Iris pigment epithelial cell (primary cell): Measurements from ENCODE around the gene GRID1.
A peak's percentile ranks its signal among the peaks of the same experiment; 100 is the strongest.

ENCODE experiments used
- DNase-seq: peaks from one replicate; pipeline ENCODE4 v3.0.0-alpha.2; 2011; ENCODE audit warnings: low read depth

Gene GRID1

DNA sequence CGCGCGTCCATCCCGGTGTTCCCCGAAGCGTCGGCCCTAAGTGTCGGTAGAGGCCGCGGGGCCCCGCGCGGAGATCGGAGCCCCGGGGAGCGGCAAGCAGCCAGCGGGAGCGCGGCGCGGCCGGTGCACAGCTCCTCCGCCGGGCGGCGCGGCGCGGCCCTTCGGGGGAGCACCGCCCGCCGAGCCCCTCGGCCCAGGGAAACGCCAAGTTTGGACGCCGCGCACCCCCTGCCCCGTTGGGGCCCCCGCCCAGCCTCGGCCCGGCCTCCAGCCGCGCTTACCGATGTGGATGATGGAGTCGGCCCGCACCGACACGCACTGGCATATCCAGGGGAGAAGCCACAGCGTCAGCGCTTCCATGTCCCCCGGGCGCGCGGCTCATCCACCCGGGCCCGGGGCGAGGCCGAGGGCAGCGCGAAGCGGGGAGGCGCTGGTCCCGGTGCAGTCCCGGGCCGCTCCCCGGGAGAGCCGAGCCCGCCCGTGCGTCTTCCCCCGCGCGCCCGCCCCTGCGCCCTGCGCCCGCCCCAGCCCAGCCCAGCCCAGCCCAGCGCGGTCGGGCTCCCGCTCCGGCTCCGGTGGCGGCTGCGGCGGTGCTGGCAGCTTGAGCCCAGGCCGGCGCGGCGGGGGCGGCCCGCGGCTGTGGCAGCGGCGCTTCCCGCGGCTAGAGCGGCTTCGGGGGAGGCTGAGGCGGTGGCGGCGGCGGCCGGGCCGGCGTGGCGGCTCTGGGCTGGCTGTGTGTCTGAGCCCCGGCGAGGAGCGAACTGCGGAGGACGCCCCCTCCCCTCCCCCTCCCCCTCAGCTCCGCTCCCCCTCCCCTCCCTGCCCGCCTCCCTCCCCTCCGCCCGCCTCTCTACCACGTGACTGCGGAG is at the start of gene GRID1:
Gene GRID1 (minus strand): TSS at position 763 of the 869 bp plus-strand sequence.
- DNase-seq: peak; percentile 14

DNA sequence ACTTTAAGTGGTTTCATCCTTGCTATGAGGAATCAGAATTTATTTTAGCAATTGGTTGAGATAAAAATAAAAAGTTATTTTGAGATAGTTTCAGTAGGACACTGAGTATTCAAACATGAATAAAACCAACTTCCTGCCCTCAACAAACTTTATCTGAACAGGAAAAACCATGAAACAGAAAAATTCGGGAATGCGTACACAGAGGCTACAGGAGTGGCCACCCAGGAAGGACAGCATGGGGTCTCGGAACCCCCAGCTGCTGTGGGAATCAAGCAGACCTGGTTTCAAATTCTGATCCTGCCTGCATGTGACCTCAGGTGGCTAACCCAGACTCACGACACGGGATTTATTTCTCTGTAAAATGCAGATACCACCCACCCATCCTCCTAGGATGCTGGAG is 49.0 kb upstream of the GRID1 start:
- DNase-seq: no peak

DNA sequence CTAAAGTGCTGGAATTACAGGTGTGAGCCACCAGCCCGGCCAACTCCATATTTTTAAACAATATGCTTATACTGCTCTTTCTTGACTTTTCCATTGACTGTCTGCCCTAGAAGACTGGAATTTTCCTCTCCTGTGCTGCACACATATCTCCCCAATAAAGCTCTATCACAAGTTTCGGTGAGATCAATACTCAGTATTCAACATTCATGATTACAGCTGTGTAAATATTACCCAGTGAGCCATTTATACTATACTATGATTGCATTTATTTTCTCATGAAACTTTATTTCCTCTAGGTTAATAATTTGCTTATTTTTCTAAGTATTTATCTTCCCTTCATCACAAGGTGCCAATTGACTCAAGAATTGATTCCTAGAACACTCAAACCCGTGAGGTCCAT is 48.5 kb upstream of the GRID1 start:
- DNase-seq: no peak

DNA sequence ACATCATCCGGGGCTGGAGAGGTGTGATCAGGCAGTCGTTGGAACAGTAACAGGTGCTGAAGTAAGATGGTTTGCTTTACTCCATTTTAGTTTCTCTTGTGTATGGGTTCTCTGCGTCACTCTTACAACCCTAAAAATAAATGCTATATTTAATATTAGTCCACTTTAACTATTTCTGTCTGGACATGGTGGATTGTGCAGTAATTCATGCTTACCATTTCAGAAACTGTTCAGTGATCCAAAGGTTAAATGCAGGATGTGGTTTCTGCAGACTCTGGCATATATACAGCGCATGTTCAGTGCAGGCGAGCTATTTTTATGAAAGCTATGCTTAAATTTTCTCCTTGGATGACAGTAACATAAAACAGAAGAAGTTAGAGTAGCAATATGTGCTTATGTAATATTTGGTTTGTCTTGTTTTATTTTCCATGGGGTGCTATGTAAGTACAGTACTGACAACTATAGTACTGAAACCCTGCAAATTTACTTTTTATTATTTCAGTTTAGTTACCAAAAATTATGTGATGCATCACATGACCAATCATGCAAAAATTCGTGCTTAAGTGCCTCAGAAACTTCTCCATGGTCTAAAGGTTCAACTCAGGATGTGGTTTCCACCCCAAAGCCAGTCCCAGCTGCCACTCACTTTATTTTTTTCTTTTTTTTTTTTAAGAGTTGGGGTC is 46.6 kb upstream of the GRID1 start:
- DNase-seq: peak; percentile 73

DNA sequence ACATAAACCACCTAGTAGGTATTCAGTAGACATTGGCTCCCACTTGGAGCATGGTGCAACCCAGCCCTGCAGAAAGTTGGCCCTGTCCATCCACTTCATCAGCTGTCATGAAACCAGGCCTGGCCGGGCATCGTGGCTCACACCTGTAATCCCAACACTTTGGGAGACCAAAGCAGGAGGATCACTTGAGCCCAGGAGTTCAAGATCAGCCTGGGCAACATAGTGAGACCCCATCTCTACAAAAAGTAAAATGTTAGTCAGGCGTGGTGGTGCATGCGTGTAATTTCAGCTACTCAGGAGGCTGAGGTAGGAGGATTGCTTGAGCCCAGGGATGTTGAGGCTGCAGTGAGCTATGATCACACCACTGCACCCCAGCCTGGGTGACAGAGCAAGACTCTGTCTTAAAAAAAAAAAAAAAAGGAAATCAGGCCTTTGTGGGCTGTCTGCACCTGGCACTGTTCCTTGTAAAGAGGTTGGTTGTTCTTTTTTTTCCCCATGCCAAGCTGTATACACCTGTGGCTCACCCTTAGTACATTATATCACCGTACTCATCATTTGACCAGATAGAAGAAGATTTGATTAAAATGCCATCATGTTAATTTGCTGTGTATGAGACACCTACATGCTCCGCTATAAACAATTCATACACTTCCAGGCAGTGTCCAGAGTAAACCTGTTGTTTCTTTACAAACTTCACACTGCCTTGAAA is 45.4 kb upstream of the GRID1 start:
- no peak for DNase-seq

DNA sequence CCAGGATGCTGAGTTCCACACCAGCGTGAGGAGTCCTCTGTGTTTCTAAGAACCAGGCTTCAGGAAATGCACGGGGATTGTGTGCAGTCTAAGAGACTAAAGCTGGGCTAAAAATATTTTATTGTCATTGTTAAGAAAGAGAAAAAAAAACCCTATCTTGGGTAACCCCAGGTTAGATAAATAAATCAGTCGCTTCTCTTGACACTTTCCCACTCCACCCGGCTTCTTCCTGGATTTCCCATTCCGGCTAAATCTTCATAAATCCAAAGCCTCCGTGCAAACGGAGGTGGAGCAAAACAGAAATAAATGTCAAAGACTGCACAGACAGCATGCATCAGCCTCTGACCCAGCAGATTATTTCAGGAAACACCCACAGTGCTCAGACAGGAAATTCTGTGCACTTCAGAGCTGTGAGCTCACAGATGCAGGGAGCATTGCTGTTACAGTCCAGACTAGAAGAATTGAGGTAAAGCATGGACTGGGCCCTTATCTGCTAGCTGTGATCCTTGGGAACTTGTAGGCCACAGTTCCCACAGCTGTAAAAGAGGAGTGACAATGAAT is 44.8 kb upstream of the GRID1 start:
- DNase-seq: peak; percentile 94

DNA sequence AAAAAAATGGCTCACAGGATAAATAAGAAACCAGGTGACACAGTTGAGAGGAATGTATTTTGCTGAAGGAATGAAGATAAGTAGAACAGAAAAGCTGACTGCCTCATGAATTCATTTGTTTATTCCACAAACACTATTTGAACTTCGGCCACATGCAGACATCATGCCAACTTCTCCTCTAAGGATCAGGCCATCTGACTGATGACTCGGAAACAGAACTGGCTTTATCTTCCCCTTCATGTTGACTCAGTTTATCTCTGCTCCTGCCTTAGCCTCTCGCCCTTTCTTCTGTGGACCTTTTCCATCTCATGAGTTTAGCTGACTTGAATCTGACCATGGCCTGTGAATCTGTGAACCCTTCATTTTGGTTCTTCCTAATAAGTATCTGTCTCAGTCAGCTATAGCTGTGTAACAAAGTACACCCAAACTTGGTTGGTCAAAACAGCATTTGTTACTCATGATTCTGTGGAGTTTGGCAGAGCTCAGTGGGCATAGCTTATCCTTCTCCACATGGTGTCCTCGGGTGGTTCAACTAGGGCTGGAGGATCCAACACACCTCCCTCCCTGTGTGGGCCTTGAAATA is 44.0 kb upstream of the GRID1 start:
- DNase-seq: peak; percentile 95

DNA sequence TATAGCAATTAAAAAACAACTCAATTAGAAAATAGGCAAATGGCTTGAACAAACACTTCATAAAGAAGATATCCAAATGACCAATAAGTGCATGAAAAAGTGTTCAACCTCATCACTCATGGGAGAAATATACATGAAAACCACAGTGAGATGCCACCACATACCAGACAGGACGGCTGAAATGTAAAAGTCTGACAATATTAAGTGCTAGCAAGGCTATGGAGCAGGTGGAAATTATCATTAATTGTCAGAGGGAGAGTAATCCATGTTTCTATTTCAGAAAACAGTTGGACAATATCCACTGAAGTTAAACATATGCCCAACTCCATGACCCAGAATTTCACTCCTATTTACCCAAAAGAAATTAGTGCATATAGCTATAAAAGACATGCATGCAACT is 42.6 kb upstream of the GRID1 start:
- DNase-seq: no peak

DNA sequence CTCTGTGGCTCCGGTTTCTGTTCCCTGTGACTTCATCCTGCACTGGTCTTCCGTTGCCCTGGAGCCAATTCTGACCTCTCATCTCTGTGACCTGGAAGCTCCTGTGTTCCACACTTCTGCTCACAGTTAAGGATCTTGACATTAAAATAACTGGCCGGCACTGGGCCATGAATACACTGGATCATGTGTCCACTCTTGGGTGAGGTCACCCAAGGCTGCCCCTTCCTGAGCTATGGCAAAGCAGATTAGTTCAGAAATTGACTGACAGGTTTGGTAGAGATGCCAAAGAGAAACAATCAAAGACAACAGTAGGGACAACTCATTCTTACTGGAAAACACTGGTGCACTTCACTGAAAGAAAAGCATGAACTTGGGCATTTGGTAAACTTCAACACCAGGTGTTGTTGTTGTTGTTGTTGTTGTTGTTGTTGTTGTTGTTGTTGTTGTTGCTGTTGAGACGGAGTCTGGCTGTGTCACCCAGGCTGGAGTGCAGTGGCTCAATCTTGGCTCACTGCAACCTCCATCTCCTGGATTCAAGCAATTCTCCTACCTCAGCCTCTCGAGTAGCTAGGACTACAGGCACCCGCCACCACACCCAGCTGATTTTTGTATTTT is 36.7 kb upstream of the GRID1 start:
- DNase-seq: no peak

DNA sequence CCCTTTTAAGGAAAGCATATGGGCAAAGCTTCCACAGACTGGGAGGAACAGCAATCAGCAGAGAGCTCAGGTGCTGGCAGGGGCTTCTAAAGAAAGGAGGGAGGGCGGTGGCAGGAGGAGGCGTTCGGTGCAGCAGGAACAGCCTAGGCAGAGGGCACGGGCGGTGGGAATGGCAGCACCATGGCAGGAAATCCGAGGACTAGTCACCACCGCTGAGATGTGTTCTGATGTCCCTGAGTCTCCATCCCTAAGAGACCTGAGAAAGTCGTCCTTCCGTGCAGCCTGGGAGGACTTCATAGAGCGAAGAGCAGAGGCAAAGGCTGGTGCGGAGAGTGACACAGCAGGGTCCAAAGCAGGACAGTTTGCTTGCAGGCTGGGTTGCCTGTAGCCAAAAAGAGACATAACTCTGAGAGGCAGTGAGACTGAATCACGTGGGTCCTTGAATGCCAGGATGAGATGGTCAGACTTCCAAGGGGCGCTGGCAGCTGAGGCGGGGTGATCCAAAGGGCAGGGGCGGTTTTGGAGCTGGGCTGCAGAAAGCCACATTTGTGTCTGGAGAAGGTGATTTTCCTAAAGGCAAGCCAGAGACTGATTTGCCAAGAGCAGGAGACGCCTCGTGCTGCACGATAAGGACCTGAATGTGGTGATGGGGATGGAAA is 35.8 kb upstream of the GRID1 start:
- DNase-seq: peak; percentile 29

DNA sequence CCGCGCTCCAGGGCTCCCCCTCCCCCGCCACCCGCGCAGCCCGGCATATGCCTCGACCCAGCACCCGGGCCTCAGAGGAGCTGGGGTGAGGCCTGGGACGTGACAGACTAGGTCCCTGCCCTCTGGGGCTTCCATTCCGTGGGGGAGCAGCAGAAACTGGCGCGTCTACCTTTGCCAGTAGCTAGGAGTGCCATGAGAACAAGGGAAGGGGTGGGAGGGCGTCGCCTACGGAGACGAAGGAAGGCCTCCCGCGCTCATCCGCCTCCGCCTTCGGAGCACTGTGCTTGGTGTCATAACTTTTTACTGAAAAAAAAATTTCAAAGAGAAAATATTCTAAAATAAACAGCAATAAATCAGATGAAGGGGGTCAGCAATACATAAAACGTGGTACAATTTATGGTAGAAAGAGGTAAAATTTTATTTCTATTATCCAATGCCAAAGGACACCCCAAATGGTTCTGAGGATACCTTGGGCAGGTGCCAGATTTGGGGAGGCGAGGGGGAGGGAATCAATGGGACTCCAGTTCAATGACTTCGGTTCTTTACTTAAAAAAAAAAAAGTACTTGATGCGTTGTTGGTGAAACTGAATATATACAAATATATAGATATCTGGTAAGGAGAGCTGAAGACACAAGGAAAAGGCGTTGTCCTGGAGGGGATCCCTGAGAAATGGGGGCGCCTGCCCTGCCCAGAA is 35.1 kb upstream of the GRID1 start:
- DNase-seq: peak; percentile 39

DNA sequence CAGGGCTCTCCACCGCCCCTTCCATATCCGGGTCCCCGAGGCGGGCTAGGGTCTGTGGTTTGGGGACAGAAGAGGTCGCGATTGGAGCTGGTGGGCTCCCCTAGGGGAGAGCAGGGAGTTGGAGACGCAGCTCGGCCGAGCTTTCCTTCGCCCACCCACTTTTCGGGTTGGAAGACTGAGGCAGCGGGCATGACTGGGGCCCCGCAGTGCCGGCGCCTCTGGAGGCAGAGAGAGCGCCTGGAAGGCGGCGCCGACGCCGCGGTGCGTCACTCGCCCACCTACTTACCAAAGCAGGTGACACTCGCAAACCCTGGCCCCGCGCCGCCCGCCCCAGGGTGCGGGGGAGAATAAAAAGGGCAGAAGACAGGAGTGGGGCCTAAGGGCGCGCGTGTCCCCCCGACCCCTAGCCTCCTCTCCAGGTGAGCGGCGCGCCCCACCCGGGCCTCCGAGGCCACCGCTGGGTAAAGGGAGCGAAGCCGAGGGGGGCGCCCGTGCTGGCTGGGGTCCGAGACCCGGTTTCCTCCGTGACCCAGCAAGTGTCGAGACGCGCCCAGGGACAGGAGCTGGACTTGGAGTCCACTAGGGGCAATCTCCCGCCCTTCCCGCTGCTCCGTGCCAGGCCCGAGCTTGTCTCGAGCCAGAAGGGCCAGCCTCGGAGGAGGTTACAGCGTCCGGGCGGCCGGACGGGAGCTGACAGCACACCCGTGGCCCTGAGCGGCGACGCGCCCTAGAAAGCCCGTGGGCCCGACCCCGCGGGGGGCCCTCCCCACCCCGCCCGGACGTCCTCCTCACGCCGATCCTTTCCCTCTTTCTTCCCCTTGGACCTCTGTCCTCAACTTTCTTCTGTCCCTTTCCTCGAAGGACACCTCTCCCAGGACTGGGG is 34.4 kb upstream of the GRID1 start:
- peak; percentile 31 for DNase-seq

DNA sequence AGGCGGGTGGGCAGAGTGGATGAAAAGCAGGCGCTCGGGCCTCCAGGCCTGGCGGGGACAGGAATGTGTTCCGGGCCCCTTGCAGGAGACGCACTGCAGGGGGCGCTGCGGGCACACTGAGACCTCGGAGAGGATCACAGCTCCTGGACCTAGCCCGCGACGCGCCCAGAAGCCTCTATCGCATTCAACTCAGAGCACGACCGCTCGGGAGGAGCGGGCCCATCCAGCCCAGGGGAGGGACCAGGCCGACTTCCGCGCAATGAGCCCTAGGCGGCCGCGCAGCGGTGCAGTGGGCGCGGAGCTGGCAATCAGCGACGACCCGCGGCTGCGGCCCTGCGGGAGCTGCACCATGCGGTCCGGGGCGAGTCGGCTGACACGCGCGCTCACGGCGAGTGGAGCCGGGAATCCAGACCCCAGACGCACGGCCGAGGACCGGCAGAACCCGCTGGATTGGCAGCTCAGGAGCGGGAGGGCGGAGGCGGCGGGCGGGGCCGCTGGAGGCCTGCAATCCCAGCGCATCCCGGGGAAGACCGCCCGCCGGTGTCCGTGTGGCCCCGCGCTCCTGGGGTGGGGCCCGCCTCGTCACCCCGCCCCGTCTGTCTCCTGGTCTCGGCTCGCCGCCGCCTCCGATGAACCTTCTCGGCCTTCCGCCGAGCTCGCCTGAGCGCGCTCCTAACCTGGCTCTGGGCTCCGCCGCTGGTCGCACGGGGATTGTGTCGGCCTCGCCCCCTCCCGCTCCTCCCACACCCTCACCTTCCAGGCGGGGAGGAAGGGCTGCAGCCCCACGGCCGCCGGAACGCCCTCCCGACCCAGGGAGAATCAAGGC is 33.5 kb upstream of the GRID1 start:
- peak; percentile 97 for DNase-seq

DNA sequence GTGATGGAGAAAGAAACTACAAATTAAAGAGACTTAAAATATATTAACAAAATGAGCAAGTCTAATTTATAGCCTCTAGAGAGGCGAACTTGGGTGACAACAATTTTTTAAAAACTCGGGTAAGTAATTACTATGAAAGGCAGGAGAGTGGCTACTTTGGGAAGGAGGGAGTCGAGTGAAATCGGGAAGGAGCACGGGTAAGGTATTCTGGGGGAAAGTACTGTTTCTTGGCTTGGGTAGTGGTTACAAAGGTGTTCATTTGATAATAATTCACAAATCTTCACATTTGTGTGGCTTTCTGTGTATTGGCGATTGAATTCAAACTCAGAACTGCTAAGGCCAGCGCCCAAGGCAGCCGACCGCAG is 32.9 kb upstream of the GRID1 start:
- DNase-seq: no peak

DNA sequence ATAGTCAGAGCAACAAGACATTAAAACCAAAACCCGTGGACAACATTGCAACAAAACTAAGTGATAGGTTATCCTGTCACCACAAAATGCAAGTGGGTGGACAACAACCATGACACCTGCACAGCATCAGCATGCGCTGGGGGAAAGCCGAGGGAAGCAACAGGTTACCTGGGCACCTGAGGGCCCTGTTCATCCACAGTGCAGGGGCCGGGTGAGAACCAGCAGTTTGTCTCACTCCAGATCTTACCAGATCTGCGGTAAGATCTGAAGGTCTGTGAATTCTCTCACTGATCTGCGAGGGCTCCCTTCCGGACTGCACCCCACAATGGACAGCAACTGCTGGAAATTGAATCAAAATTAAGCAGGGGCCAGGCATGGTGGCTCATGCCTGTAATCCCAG is 30.5 kb upstream of the GRID1 start:
- no peak for DNase-seq

DNA sequence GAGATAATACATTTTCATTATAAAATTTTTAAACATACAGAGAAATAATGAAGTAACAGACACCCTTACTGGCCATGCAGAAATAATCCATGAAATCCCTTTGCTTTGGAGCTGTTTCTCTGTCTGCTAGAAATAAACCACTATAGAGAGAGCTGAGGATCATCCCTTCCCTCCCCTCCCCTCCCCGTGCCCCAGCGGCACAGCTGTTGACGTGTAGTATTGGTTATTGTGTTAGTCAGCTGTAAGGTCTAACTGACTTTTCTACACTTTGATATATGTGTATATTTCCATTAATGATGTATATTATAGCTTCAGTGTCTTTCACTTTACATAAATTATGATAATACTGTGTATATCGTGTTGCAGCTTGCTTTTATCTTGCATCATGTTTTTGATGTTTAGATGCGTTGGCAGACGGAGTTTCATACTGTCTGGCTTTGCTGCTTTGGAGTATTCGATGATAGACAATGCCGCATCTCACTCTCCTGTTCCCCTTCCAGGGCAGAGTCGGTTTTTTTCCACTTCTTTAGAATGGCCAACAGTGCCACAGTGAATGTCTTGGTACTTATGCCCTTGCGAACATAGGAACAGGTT is 27.4 kb upstream of the GRID1 start:
- DNase-seq: no peak

DNA sequence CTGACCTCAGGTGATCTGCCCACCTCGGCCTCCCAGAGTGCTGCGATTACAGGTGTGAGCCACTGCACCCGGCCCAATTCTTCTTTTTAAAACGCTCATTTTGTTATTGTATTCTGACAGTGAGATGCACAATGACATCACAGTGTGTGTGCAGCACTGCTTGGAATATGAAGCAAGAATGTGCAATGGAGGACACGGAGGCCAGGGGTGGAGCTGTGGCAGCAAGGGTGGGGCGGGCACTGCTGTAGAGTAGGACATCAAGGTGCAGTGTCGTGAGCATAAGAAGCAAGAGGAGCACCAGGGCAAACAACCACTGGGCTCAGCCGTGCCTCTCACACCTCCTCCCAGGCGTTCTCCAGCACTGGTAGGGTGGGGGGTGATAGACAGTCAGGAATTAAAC is 26.8 kb upstream of the GRID1 start:
- peak; percentile 10 for DNase-seq

DNA sequence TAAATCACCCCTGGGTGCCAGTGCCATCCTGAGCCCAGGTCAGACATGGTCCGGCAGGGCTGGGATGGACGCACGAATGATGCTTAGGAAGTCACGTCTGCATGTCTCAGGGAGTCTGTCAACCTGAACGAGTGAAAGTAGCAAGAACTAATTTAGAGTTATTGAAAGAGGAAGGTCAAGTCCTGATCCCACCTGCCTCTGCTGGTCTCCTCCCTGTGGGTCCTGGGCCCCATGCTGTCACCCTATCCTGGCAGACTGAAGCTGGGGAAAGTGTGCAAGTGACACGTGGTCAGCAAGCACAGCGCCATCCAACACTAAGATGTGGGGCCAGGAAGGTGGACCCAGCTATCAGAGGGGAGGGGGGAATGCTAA is 26.1 kb upstream of the GRID1 start:
- DNase-seq: no peak
